Panc1 (cell line): ENCODE data around the gene NFRKB. TPM values are rescaled to one million over a fixed set of nuclear protein-coding genes. Genes with fewer than 3 reads are reported as not detected.

Source experiments
- ATAC-seq: fragments of 200-7000 bp; cut with Tn5 transposase; 2 replicates; pipeline ENCODE4 v1.9.1; 2020; ENCODE audit warnings: mild to moderate bottlenecking, moderate library complexity
- BruUV-seq: library from RNA; stranded (reverse); fragments of 400-500 nt; replicated peaks from 2 replicates; lab custom pipeline; 2021; lab: Mats Ljungman, UMichigan
- CTCF ChIA-PET: fragments of 300-600 bp; sonication (Branson Sonifier 250); formaldehyde crosslinking; loops from one replicate; lab custom pipeline; 2022; ENCODE audit warnings: antibody characterized with exemption; lab: Charles Lee
- POLR2A ChIA-PET: fragments of 300-600 bp; sonication (Branson Sonifier 250); formaldehyde crosslinking; loops from one replicate; lab custom pipeline; 2022; ENCODE audit warnings: antibody characterized with exemption; lab: Charles Lee
- DNase-seq: peaks from one replicate; pipeline ENCODE4 v3.0.0-alpha.2; 2010; ENCODE audit warnings: low read depth, low spot score
- H3K27ac ChIP-seq: 2 replicates; pipeline ENCODE4 v1.5.1; 2011; ENCODE audit warnings: mild to moderate bottlenecking, low read length, inconsistent platforms
- H3K27me3 ChIP-seq: fragments of 200-500 bp; sonication (Bioruptor generic); 2 replicates; pipeline ENCODE4 v1.6.0; 2014; ENCODE audit warnings: low read length, inconsistent platforms; ENCODE audit not compliant: control insufficient read depth, insufficient read depth
- H3K36me3 ChIP-seq: fragments of 200-500 bp; sonication (Bioruptor generic); 2 replicates; pipeline ENCODE4 v1.5.1; 2014; ENCODE audit warnings: inconsistent platforms, mild to moderate bottlenecking, low read length, moderate library complexity; ENCODE audit not compliant: control insufficient read depth, insufficient read depth
- H3K4me1 ChIP-seq: 2 replicates; pipeline ENCODE4 v1.5.1; 2011; ENCODE audit warnings: inconsistent platforms, mild to moderate bottlenecking, low read length, moderate library complexity; ENCODE audit not compliant: control insufficient read depth, insufficient read depth
- H3K4me3 ChIP-seq, 2 experiments: 2 replicates each; pipeline ENCODE4 v1.5.1; 2011 to 2012; ENCODE audit warnings: low read depth in 2 of 2, low read length in 2 of 2, mild to moderate bottlenecking in 2 of 2, inconsistent platforms in 1 of 2, moderate library complexity in 1 of 2
- H3K9me3 ChIP-seq: fragments of 200-500 bp; sonication (Bioruptor generic); 2 replicates; pipeline ENCODE4 v1.5.1; 2014; ENCODE audit warnings: low read depth, mild to moderate bottlenecking, inconsistent platforms, low read length, moderate library complexity; ENCODE audit not compliant: control insufficient read depth, insufficient read depth
- POLR2AphosphoS5 ChIP-seq: IDR thresholded peaks from 2 replicates; pipeline ENCODE4 v1.6.1; 2012; ENCODE audit warnings: mild to moderate bottlenecking, low read depth, low read length, moderate library complexity
- REST ChIP-seq, 2 experiments: IDR thresholded peaks; 2 replicates each; pipeline ENCODE4 v1.6.1; 2011 to 2012; ENCODE audit warnings: low read depth in 2 of 2, control low read depth in 1 of 2, low read length in 1 of 2, mild to moderate bottlenecking in 1 of 2, moderate library complexity in 1 of 2; ENCODE audit not compliant: insufficient read depth in 1 of 2
- SIN3A ChIP-seq: IDR thresholded peaks from 2 replicates; pipeline ENCODE4 v1.6.1; 2012; ENCODE audit warnings: low read depth, mild to moderate bottlenecking, low read length, moderate library complexity, borderline replicate concordance; ENCODE audit not compliant: insufficient read depth
- TCF7L2 ChIP-seq: IDR thresholded peaks from 2 replicates; pipeline ENCODE4 v1.6.1; 2011; ENCODE audit warnings: mild to moderate bottlenecking, low read depth, low read length, inconsistent platforms
- in situ Hi-C: cut with HindIII; loops from 2 replicates; pipeline ENCODE4 v1.10.0; 2016; ENCODE audit warnings: low sequenced_read_pairs, low pct_unique_long_range_greater_than_20kb
- intact Hi-C: fragments of 100-400 bp; cut with micrococcal nuclease; formaldehyde crosslinking; loops from one replicate; pipeline ENCODE4 v1.10.0; 2022; ENCODE audit not compliant: unreplicated experiment
- total RNA-seq: library from RNA; stranded (reverse); gene quantifications from one replicate; pipeline ENCODE4 v1.2.1, GENCODE V29; 2021; ENCODE audit not compliant: unreplicated experiment
- TF ChIP-seq, protein P1 (sequence below): fragments of 450-650 bp; IDR thresholded peaks from 2 replicates; pipeline ENCODE4 v1.5.1; 2017; ENCODE audit warnings: mild to moderate bottlenecking

Gene NFRKB
- total RNA-seq, 1 experiment from 2014 or later: 58.8 TPM

DNA sequence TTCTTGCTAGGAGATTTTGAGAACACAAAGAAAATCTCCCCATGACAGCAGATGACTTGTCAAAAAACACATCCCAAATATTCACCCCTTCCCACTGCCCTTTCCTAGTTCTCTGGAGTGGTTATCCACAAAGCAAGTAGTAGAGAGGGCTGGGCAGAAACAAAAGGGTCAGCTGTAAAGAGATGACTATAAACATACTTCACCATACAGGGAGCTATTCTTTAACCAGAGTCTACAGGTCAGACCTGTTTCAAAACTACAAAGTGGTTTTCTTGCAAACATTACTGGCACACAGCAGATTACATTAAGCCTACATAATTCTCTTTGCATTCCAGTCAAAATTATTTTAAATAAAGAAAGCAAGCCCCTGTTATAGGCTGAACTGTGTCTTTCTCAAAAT, 47.7 kb upstream of the NFRKB start:
- H3K9me3 ChIP-seq: no peaks in the 10 kb centered on the region
- CTCF ChIA-PET: no interaction called here
- DNase-seq (no peak), ATAC-seq (no peak)
- TF ChIP-seq SIN3A (no peak), TCF7L2 (no peak), POLR2AphosphoS5 (no peak), REST (IDR thresholded peaks at IDR 0.05; ENCODE audit: insufficient read depth in 1 of 2, low read depth in 2 of 2, low read length in 1 of 2) (no peak)
- TF ChIP-seq, protein P1, sequence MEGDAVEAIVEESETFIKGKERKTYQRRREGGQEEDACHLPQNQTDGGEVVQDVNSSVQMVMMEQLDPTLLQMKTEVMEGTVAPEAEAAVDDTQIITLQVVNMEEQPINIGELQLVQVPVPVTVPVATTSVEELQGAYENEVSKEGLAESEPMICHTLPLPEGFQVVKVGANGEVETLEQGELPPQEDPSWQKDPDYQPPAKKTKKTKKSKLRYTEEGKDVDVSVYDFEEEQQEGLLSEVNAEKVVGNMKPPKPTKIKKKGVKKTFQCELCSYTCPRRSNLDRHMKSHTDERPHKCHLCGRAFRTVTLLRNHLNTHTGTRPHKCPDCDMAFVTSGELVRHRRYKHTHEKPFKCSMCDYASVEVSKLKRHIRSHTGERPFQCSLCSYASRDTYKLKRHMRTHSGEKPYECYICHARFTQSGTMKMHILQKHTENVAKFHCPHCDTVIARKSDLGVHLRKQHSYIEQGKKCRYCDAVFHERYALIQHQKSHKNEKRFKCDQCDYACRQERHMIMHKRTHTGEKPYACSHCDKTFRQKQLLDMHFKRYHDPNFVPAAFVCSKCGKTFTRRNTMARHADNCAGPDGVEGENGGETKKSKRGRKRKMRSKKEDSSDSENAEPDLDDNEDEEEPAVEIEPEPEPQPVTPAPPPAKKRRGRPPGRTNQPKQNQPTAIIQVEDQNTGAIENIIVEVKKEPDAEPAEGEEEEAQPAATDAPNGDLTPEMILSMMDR: no peak
- no TSS peak for BruUV-seq
- intact Hi-C loops (no loop called here), in situ Hi-C loops (no loop called here)
- H3K36me3 ChIP-seq: no peaks in the 10 kb centered on the region
- no peak overlapping the region for H3K27ac ChIP-seq
- POLR2A ChIA-PET: no interaction called here
- no peak overlapping the region for H3K4me3 ChIP-seq
- H3K4me1 ChIP-seq: no peaks in the 10 kb centered on the region
- no peaks in the 10 kb centered on the region for H3K27me3 ChIP-seq

DNA sequence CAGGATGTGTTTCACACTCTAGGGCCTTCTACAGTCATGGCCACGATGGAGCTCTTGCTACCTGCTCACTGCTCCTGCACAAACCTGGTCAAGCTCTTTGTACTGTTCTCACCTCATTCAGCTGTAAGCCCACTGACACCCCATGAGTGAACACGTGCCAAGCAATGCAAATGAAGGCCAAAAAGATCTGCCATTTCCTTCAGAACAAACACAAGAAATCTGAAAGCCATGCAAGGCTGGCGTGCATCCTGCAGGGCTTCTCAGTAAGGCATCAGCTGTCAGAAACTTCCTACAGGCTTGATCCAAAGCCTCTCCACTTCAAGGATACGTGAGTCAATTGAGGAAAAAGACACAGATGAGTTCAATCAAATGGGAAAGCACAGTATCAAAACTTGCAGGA, 44.1 kb upstream of the NFRKB start:
- Histone ChIP-seq H3K27me3 (no peaks in the 10 kb centered on the region), H3K9me3 (no peaks in the 10 kb centered on the region), H3K27ac (no peak overlapping the region), H3K4me1 (no peaks in the 10 kb centered on the region), H3K4me3 (no peak overlapping the region), H3K36me3 (no peaks in the 10 kb centered on the region)
- POLR2A ChIA-PET: no interaction called here
- BruUV-seq: no TSS peak
- ATAC-seq: no peak
- no peak for DNase-seq
- CTCF ChIA-PET: no interaction called here
- TF ChIP-seq REST (IDR thresholded peaks at IDR 0.05; ENCODE audit: insufficient read depth in 1 of 2, low read depth in 2 of 2, low read length in 1 of 2) (no peak), TCF7L2 (no peak), POLR2AphosphoS5 (no peak), SIN3A (no peak)
- TF ChIP-seq, protein P1: no peak
- in situ Hi-C loops (no loop called here), intact Hi-C loops (no loop called here)
